ENCODE measurements around the gene RPN2. TPM values are rescaled to one million over a fixed set of nuclear protein-coding genes. Genes with fewer than 3 reads are reported as not detected.

The RPN2 gene
- total RNA-seq, 3 donors from 2014 or later = 106 to 193 (median 127) TPM

DNA sequence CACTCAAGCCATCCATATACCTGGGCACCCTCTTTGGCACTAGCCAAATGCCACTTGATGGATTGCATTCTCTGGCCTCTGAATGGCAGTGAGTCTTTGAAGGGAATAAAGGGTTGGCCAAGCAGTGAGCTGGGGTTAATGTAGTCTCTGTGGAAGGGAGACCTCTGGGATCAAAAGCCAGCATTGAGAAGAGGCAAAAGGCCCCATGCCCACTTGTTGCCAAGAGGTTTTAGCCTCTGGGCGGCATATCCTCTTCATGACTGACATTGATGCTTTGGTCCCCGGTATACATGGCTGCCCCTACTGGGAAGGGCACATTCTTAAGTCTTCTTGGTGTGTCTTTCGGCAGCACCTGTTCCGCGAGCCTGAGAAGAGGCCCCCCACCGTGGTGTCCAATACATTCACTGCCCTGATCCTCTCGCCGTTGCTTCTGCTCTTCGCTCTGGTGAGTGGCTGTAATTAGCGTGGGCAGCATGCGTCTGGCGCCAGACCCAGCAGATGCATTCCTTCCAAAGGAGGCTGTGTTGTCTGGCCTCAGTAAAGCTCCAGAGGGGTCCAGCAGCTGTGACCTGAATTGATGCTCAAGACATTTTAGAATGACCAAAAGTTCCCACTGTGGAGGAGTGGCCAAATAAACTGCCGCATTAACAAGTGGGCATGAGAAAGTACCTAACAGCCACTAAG, 53.0 kb downstream of the RPN2 start:
- intact Hi-C loops (cut with DNase I, micrococcal nuclease) = no loop called here
- Histone ChIP-seq H3K36me3 (ENCODE audit: low read depth) (peaks cover 11% of the 10 kb centered on the region), H3K4me1 (ENCODE audit: low read depth) (no peaks in the 10 kb centered on the region), H3K9me3 (no peaks in the 10 kb centered on the region), H3K4me3 (no peak overlapping the region)
- no peak for ATAC-seq
- TF ChIP-seq, protein P1, sequence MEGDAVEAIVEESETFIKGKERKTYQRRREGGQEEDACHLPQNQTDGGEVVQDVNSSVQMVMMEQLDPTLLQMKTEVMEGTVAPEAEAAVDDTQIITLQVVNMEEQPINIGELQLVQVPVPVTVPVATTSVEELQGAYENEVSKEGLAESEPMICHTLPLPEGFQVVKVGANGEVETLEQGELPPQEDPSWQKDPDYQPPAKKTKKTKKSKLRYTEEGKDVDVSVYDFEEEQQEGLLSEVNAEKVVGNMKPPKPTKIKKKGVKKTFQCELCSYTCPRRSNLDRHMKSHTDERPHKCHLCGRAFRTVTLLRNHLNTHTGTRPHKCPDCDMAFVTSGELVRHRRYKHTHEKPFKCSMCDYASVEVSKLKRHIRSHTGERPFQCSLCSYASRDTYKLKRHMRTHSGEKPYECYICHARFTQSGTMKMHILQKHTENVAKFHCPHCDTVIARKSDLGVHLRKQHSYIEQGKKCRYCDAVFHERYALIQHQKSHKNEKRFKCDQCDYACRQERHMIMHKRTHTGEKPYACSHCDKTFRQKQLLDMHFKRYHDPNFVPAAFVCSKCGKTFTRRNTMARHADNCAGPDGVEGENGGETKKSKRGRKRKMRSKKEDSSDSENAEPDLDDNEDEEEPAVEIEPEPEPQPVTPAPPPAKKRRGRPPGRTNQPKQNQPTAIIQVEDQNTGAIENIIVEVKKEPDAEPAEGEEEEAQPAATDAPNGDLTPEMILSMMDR (IDR thresholded peaks at IDR 0.05) = no peak
- no peak for DNase-seq

DNA sequence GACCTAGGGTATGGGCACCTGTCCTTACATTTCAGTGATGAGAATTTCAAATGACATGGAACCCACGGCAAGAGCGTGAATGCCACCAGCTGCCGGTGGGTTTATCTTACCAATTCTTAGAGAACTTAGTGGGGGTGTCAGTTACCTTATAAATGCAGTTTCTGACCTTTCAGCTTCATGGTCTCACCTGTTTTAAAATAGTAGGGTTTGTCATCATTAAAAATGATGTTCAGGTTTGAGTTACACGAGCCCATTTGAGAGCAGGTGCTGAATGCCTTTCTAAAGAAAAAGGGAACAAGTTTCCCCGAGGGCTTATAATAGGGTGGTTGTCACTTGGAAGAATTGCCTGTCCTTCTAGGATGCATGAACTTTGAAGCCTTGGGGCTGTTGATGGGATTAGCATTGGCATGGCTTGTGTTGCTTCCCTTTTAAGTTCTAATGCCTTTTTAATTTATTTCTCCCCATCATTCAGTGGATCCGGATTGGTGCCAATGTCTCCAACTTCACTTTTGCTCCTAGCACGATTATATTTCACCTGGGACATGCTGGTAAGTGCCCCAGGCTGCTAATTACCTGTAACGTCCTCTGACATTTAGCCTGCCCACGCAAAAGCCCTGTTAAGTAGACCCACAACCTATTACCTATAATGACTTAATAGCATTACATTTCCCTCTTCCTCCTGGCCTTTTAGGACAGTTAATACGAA, 54.6 kb downstream of the RPN2 start:
- Histone ChIP-seq H3K9me3 (no peaks in the 10 kb centered on the region), H3K4me3 (no peak overlapping the region), H3K4me1 (ENCODE audit: low read depth) (peaks cover 2% of the 10 kb centered on the region), H3K36me3 (ENCODE audit: low read depth) (peaks cover 7% of the 10 kb centered on the region)
- TF ChIP-seq, protein P1 (IDR thresholded peaks at IDR 0.05) = no peak
- ATAC-seq = no peak
- DNase-seq = no peak
- intact Hi-C loops (cut with DNase I, micrococcal nuclease) = no loop called here

DNA sequence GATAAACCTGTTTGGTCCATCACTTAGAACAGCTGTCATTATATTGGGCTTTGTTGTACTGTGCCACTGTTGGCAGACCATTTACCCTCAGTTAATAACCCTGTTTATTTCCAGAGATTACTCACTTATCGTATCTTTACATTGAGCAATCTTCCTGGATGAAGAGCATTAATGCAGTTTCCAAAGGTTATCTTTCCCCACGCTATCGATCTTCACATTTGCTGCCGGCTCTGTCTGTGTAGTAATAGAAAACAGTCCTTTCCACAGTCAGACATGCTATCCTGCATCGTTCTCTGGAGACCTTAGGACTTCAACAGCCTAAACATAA, 55.1 kb downstream of the RPN2 start:
- Histone ChIP-seq H3K4me1 (ENCODE audit: low read depth) (peaks cover 2% of the 10 kb centered on the region), H3K36me3 (ENCODE audit: low read depth) (peaks cover 5% of the 10 kb centered on the region), H3K9me3 (no peaks in the 10 kb centered on the region), H3K4me3 (no peak overlapping the region)
- DNase-seq (no peak), ATAC-seq (no peak)
- TF ChIP-seq, protein P1 (IDR thresholded peaks at IDR 0.05) = no peak
- intact Hi-C loops (cut with DNase I, micrococcal nuclease) = no loop called here

DNA sequence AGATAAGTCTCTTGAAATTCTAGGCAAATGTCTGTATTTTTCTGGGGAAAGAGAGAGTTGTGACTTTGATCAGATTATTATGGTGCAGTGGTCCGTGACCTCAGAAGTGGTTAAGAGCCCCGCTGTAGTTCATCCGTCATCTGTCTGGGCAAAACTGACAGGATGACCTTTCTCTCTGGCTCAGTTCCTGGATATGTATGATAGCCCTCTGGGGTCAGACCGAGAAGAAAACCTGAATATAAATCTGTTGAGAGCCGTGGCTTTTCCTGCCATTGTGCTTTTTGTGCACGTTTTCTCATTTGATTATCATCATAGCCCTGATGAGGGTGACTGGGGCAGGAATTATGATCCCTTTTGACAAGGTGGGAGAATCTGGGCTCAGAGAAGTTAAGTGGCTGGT, 55.9 kb downstream of the RPN2 start:
- no peaks in the 10 kb centered on the region for H3K9me3 ChIP-seq
- TF ChIP-seq, protein P1 (IDR thresholded peaks at IDR 0.05) = no peak
- no peak overlapping the region for H3K4me3 ChIP-seq
- no peak for DNase-seq
- ATAC-seq = no peak
- intact Hi-C loops (cut with DNase I, micrococcal nuclease) = no loop called here
- H3K36me3 ChIP-seq (ENCODE audit: low read depth) = peaks cover 5% of the 10 kb centered on the region
- peaks cover 2% of the 10 kb centered on the region for H3K4me1 ChIP-seq (ENCODE audit: low read depth)

DNA sequence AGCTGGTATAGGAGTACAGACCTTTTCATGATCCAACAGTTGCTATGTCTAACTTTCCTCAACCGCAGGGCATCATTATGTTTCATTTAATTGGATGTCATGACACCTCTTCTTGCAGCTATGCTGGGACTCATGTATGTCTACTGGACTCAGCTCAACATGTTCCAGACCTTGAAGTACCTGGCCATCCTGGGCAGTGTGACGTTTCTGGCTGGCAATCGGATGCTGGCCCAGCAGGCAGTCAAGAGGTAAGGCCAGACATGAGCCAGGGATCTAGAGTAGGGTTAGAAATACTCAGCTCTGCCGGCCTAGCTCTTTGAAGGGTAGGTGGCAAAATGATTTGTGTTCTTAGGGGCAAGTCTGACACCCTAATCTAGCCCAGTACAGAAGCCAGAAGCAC, 57.3 kb downstream of the RPN2 start:
- Histone ChIP-seq H3K4me1 (ENCODE audit: low read depth) (peaks cover 2% of the 10 kb centered on the region), H3K9me3 (no peaks in the 10 kb centered on the region), H3K36me3 (ENCODE audit: low read depth) (peaks cover 13% of the 10 kb centered on the region), H3K4me3 (no peak overlapping the region)
- no peak for DNase-seq
- no peak for ATAC-seq
- intact Hi-C loops (cut with DNase I, micrococcal nuclease) = no loop called here
- TF ChIP-seq, protein P1 (IDR thresholded peaks at IDR 0.05) = no peak

Measured in mucosa of descending colon (tissue), 3 donors.